NCI-H2227 (cell line): ENCODE results near the gene LNPEP.
"Not testable (repeated sequence)": the region's sequence is repeated elsewhere in the genome, so short reads cannot be mapped to it uniquely, and the experiment has no call there.

Experiments
- DNase-seq: peaks from one replicate; lab custom pipeline; 2025; ENCODE audit not compliant: unreplicated experiment; lab: John Stamatoyannopoulos, UW

LNPEP gene

DNA sequence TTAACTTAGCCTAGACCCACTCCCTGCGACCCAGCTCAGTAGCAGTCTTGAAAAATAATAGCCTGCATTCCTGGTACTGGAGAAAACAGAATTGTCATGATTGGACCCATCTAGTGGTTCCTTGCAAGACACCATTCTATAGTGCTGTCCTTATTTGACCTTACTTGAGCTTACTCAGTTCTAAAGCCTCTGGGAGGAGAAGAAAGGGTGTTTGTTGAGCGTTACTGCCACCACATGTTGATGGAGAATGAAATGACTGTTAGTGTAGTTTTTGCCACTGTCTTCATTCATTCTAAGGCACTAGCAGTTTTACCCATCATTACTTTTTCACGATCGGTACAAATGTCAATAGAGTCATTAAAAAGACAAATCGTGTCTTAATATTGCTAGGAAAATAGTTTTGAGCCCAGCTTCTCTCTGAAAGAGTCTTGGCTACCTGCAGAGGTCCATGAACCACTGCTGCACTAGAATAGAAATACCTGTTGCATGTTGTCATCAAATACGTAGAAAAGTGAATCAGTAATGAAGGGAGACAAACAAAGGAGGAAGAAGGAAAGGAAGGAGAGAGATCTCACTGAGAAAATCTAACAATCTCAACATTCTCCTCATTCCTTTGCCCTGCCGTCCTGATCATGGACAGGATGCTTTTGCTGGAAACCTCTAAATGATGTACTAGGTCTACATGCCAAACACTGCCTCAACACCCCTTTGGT is 110.5 kb downstream of the LNPEP start:
- DNase-seq = no peak

DNA sequence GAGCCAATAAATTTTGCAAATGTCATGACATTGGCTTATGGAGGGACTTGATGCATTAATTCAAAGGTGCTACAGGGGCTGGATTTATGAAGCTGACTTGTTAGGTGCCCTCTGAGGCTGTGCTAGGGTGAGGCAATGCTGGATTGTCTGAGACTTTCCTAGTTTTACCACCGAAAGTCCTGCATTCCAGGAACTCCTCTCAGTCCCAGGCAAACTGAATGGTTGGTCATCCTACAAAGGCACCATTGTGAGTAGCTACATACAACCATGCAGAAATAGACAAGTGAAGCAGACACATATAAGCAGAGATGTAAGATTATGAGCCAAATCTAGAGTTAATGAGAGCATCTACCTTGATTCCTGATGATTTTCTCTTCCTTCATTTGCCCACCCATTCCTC is 111.2 kb downstream of the LNPEP start:
- DNase-seq = no peak

DNA sequence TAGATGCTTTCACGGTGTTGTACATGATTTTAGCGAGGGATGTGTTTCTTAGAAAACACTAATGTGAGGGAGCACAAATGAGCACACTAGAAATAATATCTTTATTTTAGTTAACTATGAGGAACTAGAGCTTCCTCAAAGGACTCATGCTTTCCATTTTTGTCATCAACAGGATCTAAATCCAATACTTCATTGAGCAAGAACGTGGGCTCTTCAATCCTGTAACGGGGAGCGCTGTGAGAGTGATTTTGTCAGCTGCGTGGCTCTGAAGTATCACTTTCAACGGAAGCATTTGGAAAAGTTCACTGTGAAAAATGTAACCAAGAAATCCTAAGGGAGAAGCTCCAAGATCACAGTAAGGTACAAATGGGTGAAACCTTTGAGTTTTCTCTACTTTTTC is 113.3 kb downstream of the LNPEP start:
- no peak for DNase-seq

DNA sequence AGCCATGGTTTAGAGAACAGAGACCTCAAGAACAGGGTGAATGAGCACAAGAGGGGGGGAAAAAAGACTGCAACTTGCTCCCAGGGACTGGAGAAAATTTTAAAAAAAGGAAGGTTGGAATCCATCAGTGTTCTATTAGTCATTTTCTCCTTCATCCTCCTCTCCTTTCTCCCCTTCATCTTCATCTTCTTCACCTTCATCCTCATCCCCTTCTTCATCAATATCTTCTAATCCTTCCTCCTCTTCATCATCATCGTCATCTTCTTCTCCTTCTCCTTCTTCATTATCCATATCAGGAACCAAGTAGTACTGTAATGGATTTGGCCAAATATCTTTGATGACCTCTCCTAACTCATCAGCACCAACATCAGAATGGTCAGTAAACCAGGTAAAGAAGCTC is 120.4 kb downstream of the LNPEP start:
- no peak for DNase-seq

DNA sequence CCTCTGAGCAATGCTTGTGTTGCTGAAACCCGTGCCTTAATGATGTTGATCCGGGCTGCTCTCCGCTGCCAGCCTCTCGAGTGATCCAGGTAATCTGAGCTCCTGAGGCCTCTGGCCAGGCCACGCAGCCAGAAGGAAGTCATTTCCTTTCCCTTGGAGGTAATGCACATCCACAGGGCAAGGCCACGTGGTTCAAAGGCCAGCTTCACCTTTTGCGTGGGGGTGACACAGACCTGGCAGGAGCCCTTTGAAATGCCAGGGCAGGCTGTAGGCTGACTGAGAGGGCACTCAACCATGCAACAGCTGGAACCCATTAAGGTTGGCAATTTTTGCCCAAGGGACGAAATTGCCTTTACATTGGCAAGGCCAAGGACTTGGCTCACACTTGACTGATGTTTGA is 126.2 kb downstream of the LNPEP start:
- DNase-seq = no peak

DNA sequence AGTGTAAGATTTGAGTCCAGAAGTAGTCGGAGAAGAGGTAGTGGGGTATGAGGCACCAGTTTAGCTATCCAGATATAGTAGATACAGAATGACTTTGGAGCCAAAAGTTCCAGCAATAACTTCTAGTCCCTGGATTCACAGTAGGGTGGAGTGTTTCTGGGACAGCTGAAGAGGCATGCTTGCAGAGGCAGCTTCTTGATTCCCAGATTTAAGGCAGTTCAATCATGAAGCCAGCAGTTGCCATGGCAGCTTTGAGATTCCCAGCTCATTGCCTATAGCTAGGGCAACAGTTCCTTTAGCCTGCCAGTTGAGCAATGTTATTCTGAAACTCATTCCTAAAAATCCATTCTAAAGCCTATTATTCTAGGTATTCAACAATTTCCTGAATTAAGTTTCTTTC is 127.4 kb downstream of the LNPEP start:
- no peak for DNase-seq

DNA sequence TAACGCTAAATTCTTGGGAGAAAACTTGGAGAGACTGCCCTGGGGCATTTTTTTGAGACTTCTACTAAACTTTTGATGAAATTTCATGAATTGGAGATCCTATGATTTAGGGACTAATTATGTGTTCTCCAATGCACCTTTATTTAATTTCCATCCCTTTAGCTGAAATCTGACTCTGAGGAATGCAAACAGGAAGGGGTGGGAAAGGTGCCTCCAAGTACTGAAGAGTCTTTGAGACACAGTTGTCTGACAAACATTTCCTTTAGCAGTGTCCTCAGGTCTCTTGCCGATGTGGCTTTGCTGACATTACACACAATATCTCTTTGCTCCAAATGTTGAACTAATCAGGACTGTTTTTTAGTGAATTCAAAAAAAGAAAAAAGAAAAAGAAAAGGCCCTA is 129.6 kb downstream of the LNPEP start:
- DNase-seq = no peak

DNA sequence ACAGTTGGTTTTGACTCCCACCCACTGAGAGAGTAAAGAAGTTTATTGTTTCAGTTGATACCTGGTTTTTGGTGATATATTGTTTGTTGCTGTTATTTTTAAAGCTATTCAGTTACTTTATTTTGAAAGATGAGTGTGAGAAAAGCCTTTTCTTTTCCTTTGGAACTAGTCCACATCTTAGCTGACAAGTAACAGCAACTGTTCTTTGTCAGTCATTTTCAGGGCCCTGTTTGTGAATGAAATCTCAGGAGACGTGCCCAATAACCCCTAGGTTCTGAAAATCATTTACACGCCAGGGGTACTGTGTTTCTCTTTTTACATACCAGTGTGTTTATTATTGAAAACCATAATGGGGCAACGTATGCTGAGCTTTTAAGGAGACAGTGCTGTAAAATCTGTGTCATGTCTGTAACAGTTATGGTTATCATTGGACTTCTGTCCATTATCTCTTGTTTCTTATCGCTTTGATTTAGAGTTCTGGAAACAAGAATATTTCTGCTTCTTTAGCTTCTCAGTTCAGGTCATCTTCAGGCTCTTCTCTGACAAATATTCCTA is 131.5 kb downstream of the LNPEP start:
- DNase-seq = no peak

DNA sequence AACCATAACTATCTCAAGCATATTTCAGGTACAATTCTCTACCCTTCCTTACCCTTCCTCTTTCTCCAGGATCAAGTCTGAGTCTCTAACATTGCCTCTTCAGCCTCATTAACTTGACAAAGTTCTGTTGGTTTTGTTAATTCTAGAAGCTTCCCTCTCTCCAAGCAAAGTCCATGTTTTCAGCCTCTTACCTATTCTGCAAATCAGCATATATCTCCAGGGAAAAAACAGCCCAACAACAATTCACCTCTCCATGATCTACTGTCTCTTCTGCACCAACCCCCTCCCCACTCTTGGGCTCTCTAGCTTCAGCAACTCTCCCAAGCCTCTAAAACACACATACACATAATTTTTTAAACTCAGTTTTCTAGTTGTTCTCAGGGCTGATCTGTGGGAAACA is 134.4 kb downstream of the LNPEP start:
- no peak for DNase-seq

DNA sequence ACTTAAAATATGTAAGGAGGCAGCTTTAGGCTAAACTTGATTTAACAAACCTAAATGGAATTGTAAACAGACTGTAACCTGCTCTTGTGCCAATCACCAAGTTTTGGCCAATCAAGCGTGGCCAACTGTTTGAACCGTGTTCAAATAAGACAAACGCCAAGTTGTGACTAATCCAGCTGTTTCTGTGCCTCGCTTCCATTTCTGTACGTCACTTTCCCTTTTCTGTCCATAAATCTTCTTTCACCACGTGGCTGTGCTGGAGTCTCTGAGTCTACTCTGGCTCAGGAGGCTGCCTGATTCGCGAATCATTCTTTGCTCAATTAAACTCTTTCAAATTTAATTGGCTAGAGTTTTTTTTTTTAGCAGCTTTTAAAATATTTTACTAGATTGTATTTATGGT is 135.2 kb downstream of the LNPEP start:
- DNase-seq = no peak

DNA sequence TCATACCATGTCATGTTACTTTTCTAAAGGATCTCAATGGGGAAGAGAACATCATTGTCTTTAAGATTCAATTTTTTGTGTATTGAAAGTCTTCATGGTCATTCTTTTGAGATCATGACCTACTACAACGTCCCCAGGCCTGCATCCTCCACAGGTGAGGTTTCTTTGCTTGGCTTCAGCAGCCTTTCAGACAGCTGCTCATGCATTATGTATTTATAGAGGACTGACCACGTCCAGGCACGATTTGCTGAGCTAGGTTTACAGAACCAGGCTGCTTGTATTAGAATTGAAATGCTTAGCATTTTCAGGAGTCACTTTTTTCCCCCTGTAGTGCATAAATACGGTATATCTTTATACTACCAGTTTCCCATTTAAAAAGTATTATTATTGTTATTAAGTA is 136.1 kb downstream of the LNPEP start:
- DNase-seq = no peak

DNA sequence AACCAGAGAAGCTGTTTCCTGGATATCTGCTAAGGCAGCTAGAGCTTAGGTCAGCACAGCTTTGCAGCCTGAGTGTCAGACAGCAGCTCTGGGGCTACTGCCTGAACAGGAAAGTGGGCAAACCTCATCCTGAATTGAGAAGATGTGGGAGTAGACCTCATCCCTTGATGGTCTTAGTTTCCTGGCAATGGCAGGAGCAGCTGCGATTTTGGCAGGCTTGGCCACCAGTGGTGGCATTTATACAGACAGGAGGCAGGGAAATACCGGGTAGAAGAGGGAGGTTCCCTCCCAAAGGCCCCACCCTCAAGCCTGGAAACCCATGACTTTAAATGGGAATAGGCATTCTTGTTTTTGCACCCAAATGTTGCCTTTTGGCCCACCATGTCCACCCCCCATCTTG is 136.8 kb downstream of the LNPEP start:
- DNase-seq = no peak

DNA sequence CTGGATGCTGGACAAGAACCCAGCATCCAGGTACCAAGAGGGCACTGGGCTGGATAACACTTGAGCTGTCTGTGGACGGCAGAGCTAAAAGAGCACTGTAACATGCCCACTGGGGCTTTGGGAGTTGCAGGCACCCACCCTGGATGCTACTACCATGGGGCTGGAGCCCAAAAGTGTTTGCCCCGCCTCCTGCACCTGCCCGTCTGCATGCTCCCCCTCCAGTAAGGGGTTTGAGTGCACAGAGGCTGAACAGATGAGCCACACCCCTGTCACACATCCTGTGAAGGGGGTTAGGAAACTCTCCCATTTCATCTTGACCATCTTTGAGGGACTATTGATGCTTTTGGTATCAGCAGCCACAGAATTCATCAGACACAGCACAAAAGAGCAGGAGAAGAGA is 137.5 kb downstream of the LNPEP start:
- DNase-seq = no peak

DNA sequence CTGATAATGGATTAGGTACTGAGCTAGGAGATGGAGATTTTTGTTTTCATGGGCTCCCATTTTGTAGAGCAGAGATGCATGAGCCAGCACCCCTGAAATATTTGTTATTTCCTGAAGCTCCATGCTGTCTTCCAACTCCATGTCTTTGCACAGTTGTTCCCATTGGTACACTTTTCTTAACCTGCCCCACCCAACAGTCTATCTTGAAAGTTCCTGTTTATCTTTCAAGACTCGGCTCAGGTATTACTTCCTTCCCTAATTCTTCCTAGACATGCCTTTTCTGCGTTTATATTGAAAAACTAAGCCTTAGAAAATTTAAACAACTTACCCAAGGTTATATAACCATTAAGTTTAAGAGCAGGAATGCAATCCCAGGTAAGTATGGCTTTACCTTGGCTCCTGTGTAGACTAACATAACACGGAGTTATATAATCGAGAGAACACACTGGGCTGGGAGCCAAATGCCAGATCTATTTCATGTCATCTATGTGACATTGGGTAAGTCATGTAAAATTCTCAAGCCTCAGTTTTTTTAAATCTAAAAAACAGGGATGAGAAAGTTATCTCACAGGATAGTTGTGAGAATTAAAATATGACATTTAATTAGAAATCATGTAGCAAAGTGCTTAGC is 139.1 kb downstream of the LNPEP start:
- DNase-seq = no peak

DNA sequence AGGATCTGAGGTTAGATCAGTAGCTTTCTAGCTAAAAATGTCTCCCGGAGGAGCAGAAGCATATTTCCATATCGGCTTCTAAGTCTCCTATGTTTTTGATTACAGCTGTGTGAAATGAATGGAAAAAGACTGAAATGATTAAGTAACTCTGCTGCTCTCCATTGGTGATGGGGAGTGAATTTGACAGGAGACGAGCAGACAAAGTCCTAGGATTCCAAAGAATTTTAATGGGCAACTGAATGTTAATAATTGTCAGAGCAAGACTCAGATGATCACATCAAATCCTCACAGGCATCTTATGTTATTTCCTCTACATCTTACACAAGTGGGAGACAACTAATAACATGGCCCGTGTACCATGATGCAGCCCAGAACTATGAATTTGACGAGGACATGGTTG is 139.8 kb downstream of the LNPEP start:
- DNase-seq = no peak

DNA sequence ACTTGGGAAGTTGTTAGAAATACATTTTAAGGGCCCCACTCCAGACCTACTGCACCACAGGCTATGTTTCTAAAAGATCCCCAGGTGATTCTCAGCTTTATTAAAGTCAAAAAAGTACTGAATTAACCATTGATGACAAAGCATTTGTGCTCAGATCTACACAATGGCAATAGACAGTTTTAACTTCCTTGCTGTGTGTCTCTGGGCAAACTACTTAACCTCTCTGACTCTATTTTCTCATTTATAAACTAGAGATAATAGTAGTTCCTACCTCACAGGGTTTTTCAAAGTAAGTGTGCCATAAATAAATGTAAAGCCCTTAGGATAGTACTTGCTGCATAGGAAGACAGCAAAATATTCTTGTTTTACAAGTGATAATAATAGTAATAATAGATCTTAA is 140.2 kb downstream of the LNPEP start:
- no peak for DNase-seq

DNA sequence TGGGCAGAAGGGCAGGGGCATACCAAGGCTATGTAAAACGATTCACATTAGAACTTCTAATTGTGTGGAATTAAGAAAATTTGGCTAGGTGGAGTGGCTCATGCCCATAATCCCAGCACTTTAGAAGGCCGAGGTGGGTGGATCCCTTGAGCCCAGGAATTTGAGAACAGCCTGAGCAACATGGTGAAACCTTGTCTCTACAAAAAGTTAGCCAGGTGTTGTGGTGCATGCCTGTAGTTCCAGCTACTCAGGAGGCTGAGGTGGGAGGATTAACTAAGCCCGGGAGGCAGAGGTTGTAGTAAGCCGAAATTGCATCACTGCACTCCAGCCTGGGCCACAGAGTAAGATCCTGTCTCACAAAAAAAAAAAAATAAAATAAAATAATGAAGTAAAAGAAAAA is 141.4 kb downstream of the LNPEP start:
- no peak for DNase-seq

DNA sequence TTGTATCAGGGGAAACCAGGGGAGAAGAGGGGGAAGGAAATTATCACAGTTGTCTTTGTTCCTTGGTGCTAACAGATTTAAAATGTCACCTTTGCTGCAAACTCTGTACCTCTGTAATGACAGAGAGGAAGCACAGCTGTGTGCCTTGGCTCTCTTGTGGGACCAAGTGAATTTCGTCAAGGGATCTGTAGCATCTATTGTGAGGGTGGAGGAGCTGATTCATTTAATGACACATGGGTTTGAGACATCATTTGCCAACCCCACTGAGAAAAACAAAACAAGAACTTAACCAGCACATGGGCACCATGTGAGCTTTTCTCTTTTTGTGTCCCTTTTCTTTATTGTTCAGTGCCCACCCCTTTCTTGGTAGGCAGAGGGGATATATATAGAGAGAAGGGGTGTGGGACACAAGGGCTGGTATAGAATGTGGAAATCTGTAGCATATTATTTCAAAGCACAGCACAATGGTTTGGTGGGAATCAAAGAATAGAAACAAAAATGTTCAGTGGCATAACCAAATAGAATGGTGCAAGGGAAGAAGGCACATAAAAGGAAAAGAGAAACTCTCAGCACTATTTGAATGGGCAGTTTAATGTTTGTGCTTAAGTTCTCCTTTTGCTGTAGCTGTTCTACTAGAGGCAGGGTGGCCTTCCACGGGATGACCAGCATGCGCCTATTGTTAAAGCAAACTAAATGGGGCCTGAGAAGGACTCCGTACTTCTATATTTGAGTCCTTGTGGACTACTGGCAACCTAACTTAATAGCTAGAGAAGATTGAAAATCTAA is 143.3 kb downstream of the LNPEP start:
- DNase-seq = no peak

DNA sequence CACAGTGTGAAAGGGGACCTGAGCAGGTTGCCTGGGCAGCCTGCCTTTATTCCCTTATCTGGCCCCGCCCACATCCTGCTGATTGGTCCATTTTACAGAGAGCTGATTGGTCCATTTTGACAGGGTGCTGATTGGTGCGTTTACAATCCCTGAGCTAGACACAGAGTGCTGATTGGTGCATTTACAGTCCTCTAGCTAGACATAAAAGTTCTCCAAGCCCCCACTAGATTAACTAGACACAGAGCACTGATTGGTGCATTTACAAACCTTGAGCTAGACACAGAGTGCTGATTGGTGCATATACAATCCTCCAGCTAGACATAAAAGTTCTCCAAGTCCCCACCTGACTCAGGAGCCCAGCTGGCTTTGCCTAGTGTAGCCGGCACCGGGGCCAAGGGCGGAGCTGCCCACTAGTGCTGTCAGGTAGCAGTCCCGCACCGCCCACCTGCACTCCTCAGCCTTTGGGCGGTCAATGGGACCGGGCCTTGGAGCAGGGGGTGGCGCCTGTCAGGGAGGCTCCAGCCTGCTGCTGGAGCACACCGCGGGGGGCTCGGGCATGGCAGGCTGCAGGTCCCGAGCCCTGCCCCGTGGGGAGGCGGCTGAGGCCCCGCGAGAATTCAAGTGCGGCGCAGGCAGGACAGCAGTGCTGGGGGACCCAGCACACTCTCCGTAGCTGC is 149.0 kb downstream of the LNPEP start:
- DNase-seq = not testable (repeated sequence)

DNA sequence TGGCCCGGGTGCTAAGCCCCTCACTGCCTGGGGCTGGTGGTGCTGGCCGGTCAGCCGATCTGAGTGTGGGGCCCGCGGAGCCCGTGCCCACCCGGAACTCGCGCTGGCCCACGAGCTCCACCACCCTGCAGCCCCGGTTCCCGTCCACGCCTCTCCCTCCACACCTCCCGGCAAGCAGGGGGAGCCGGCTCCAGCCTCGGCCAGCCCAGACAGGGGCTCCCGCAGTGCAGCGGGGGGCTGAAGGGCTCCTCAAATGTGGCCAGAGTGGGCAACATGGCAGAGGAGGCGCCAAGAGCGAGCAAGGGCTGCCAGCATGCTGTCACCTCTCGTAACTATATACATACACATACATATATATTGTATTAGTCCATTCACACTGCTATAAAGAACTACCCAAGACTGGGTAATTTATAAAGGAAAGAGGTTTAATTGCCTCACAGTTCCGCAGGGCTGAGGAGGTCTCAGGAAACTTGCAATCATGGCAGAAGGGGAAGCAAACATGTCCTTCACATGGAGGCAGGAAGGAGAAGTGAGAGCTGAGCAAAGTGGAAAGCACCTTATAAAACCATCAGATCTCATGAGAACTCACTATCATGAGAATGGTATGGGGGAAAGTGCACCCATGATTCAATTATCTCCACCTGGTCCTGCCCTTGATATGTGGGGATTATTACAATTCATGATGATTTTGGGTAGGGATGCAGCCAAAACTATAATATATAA is 149.7 kb downstream of the LNPEP start:
- no peak for DNase-seq
